GM19395 (cell line): ENCODE data around the gene DNTT.
"Not testable (repeated sequence)": the region's sequence is repeated elsewhere in the genome, so short reads cannot be mapped to it uniquely, and the experiment has no call there.

ENCODE experiments used
- ATAC-seq: cut with Tn5 transposase; IDR thresholded peaks from one replicate; pipeline ENCODE4 v1.9.1; 2021; ENCODE audit warnings: mild to moderate bottlenecking, moderate library complexity; ENCODE audit not compliant: unreplicated experiment

Gene DNTT

DNA sequence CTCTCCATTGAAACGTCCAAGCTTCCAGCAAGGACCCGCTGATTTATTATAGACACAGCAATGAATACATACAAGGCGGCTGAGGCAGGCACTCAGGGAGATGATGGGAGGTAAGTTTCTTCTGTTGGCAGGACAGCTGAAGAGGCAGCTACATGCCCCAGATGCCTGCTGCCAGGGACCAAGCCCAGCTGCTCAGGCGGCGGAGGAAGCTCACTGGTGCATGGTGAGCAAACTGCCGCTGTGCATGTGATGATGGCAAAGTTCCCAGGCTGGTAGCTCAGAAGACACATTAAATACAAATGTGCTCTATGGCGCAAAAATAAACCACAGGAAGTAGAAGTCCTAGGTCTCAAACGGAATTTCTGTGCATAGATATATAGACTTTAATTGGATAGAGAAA lies 2.3 kb downstream of the DNTT start:
- ATAC-seq, result no peak

DNA sequence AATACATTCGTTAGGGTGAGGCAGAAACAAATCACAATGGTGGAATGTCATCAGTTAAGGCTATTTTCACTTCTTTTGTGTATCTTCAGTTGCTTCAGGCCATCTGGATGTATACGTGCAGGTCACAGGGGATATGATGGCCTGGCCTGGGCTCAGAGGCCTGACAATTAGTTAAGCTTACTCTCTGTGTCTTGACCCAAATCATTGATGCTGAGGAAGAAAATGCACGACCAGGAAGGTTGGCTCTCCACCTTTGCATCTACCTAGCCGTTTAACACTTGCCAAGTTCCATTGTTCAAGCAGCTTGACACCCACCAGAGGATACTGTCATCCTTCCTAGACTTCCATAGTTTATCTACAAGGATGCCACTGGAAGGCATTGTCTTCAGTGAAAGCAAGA lies 4.6 kb downstream of the DNTT start:
- not testable (repeated sequence) for ATAC-seq

DNA sequence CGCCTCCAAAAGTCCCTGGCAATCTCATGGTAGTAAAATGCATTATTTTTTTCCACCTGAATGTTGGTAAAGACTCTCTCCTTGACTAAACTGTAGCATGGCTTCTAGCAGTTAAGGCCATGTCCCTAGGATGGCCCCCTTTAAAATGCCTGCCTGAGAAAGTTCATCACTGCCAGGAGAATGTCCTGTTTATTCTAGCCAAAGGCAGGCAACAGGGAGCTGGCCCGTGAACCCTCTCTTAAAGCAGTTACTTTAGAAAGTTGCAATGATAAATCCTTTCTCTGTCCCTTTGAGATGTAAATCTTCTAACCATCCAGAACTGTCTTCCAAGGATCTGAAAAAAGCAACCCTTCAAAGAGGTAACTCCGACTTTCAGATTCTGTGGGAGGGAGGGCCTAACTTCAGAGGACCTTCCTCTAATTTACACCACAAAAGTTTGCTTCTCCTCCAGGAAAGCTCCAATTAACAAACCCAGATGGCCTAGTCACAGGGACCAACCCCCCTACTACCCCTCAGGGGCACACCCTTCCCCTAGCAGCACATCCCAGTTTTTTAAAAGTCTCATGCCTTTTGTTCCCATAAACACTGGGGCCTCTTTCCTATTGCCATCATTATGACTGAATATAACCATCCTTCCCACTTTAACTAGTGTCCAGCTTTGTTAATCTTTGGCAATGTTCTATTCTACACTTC lies 5.5 kb downstream of the DNTT start:
- no peak for ATAC-seq

DNA sequence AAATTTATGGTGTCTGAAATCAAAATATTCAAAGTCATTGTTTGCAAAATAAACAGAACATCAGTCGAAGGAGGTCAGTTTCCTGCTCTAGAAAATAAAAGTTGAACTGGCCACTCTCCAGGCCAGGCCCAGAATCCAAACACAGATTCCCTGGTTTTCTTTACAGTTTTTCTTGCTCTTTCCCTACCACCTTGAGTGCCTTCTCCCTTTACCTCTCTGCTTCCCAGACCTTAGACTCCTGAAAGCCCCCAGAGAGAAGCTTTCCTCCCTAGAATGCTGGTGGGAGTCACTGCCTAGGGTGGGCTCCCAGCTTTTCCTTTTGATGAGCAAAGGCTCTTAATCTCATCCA lies 6.1 kb downstream of the DNTT start:
- no peak for ATAC-seq

DNA sequence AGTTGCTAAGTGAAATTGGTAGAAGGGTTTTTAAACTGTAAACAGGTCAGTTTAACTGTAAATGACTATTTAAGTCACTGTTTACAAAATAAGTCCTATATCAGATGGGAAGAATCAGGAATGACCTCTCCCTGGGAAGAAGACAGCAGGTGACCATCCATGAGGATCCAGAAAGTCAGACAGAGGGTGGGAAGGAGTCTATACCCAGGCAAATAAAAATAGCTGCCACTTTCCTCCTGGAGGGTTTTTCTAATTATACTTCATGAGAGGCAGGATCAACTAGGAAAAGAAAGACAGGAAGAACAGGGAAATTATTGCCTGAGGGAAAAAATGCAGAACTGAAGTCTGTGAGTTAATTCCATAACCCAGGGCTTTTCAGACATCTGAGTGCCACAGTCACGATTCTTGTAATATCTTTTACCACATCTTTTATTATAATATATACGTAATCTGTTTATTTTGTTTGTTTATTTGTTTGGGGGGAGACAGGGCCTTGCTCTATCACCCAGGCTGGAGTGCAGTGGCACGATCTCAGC lies 7.0 kb downstream of the DNTT start:
- no peak for ATAC-seq

DNA sequence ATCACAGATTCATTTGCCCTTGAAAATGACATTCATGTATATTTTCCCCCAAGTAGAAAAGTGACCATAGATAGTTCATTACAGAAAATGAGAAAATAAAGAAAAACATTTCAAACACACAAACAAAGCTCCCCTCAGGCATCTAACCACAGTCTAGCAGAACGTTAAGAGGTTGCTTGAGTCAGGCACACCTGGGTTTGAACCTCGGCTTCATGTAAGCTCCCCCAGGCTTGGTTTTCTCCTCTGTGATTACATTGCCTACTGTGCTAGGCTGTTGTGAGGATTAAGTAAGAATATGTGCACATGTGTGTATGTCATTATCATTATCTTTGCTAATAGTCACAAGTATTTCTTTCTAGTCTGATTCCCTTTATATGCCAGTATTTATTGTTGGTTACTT lies 9.1 kb downstream of the DNTT start:
- no peak for ATAC-seq

DNA sequence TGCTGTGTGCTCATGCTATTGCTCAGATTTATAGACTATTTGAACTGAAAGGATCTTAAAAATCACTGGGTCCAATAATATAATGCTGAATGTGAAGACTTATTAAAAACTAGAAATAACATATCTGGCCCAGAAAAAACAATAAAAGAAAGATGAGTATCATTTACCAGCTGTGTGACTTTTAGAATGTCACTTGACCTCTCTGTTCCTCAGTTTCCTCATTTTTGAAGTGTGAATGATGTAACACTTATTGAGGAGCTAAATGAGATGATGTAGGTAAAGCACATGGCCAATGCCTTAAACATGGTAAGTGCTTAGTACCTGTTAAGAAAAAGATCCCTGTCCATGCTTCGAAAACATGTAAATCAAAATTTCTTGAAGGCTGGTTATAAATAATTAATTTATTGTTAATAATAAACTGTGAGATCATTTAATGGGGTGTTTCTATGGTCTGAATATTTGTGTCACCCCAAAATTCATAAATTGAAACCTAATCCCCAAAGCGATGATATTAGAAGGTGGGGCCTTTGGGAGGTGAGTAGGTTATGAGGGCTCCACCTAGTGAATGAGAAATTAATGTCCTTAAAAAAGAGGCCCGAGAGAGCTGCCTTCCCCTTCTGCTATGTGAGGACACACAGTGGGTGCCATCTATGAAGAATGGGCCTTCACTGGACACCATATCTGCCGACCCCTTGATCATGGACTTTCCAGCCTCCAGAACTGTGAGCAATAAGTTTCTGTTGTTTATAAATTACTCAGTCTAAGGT lies 13.0 kb downstream of the DNTT start:
- no peak for ATAC-seq

DNA sequence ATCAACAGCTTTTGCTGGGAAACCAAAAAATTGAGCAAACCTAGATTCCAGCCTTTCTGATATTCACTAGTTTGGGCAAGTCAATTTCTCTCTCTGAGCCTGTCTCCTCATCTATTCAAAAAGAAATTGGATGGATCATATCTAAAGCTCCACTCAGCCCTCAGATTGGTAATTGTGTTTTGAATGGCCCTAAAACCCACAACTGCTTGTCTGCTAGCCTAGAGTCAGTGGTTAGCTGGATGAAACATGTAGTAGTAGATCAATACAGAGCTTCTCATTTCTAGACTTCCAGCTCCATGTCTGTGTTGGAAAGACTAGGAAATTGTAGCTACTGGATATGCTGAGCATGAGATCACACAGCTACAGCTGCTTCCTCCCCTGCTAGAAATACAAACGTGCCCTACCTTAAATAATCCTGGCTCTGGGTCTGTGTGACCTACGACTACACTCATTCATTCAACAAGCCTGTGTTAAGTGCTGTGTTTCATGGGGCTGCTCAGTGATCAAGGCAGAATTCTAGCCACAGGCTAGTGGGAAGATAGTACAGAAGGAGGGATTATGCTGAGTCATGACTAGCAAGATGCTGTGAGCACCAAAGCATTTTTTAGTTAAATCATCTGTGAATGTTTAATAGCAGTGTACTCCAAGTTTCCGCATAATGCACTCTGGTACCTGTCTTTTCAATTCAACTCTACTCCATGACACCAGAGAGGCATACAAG lies 15.7 kb downstream of the DNTT start:
- no peak for ATAC-seq

DNA sequence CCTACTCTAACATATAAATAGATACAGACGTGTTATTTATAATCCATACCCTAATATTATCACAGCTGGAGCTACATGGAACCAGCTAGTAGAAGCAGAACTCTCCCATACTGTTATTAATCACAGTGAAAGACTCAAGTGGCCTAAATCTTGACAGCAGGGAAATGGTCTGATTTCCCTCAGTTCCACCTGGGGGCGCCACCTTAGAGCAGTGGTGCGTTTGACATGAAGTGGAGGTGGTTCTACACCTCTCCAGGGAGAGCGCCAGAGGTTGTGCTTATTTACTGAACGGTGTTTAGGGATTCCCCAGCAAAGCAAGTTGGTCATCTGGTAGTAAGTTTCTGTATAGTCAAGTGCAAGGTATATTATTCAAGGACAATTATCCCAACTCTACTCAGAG lies 17.6 kb downstream of the DNTT start:
- ATAC-seq, result no peak

DNA sequence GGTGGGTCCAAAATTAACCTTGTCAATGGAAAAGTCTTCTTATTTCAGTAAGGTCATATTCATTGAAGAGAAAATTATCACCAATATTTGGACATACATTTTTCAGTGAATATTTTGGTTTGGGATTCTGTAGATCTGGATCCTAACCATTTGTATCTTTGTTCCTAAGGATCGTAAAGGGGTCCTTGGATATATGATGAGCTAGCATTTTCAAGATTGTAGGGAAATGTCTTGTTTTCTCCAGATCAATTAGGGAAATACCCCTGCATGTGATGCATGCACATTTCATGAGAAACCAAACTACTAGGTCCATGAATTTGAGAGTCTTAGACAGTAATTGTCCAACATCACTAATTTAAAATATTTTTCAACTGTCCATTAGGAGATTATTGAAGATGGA lies 18.0 kb downstream of the DNTT start:
- no peak for ATAC-seq

DNA sequence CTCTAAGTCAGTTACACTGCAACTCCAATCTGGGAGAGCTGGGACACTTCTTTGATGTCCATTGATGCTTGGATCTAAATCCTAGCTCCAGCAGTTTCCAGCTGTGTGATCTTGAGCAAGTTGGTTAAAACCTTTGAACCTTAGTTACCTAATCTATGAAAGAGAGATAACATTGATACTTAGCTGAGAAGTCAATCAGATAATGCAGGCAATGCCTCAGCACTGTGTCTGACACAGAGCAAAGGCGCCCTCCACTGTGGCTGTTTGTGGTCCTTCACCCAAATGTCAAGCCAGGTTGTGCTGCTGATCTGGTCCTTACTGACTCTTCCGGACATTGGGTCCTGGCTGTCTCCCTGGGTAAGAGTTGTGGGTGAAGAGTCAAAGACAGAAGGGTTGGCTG lies 20.2 kb downstream of the DNTT start:
- no peak for ATAC-seq

DNA sequence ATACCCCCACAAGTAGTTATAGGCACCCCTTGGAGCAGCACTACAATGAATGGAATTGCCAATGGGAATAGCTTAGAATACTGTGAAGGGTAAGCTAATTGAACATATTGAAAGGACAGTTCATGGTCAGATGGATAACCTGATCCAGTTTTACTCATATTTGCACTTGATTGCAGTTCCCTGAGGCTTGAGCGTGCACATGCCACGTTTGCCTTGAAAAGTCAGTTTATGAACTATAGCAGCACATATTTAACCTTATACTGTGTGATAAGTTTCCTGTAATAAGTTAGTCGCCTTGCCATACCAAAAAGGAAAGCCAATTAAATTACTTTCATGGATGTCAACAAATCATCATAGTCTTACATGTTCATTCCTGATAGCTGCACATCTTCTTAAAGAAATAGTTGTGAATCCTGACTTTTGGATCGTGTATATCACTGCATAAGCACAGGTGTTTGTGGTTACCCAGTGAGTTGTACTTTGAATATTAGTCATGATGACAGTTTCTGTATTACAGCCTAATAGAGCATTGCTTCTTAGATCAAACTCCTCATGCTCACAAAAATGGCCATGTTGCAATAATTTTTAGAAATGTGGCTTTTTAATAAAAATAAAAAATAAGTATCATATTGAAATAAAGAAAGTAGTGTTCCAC lies 21.6 kb downstream of the DNTT start:
- peak; percentile 96 for ATAC-seq

DNA sequence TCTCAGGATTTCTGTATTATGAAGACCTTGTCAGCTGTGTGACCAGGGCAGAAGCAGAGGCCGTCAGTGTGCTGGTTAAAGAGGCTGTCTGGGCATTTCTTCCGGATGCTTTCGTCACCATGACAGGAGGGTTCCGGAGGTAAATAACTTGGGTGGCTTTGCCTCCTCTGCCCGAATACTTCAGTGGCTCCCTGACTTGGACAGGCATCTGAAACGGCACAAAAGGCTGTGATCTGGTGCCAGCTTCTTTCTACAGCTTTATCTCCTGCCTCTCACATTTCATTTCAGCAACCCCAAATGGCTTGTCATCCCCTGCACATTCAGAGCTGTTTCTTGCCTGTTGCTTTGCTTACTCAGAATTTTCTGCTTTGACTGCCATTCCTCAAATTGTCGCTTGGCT lies 23.2 kb downstream of the DNTT start:
- ATAC-seq, result no peak

DNA sequence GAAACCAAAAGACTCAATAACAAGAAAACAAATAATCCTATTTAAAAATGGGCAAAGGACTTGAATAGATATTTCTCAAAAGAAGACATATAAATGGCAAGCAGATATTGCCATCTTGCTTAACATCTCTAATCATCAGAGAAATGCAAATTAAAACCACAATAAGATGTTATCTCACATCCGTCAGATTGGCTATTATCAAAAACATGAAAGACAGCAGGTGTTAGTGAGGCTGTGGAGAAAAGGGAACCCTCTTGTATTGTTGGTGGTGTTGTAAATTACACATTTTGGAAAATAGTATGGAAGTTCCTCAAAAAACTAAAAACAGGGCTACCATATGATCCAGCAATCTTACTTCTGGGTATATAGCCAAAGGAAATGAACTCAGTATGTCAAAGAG lies 28.9 kb downstream of the DNTT start:
- no peak for ATAC-seq

DNA sequence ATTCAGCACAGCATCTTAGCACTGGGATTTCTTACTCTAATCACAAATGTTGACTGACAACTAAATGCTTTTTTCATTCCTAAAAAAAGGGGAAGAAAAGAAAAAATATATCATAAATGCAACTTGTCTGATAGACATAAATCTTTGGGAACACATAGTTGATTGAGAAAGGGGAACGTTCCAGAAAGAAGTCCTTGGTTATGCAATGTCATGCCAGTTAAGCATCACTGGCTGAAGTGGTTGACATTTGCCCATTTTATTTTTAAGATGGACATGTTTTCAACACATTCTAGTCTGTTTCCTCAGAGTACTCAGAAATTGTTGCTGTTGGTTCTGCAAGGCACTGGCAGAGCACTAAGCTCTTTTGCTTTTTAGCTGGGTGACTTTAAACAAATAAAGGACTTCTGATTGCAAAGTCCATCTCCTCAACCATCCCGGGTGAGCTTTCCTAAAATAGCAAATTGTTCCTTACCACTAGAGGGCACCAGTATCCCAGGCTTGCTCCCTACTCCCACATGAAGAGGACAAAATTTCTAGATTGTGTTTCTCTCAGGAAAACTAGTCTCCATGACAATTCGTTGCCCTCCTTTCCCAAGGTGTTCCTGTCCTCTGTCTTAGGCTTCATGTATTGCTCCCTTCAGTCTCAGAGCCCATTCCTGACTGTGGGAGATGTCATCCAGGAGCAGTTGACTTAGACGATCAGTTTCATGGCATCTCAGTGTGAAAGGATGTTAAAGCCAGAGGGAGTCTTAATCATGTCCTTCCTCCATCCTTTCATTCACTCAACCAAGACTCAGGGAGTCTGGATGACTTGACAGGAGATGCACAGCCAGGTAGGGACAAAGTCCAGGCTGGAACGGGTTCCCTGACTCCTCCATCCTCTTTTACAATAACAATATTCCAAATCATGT lies 30.6 kb downstream of the DNTT start:
- no peak for ATAC-seq

DNA sequence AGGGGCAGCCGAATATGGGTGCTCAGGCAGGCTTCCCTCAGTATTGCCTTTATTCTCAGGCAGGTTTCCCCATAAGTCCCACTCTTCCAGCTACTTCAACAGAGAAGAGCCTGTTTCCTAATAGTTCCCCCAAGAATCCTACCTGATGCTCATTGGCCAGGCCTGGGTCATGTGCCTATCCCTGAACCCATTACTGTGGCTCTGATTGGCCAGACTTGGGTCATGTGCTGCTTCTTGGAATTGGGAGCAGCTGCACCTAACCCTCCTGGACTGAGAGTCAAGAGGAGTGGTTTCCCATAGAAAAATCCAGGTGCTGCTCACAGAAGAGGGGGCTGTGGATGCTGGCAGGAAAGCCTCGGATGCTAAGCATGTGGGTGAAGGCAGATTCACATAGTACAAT lies 32.9 kb downstream of the DNTT start:
- ATAC-seq, result no peak

DNA sequence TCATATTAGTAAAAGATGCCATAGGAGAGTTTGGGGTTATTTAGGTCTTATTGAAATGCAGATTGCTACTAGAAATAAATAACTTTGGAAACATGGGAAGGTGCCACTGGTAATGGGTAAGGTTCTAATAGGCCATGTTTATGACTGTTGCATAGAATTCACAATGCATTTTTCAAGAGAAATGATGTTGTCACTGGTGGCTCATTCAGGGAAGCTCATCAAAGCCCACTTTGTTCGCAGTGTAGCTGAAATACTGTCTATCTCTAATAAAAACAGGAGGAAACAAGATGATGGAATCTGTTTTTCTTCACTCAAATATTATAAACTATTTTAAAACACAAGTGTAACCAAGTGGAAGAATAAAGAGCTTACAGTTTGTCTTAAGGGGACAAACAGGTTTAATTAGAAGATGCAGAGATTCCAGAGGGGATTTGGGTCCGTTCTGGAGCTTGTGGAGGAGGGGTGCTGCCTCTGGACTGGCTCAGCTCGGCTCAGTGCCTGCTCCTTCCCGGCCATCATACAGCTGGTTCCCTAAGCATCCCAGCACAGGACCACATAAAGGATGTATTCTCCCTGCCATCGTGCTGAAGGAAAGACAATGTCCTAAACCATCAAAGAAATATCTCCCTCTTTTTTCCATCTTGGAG lies 34.2 kb downstream of the DNTT start:
- no peak for ATAC-seq

DNA sequence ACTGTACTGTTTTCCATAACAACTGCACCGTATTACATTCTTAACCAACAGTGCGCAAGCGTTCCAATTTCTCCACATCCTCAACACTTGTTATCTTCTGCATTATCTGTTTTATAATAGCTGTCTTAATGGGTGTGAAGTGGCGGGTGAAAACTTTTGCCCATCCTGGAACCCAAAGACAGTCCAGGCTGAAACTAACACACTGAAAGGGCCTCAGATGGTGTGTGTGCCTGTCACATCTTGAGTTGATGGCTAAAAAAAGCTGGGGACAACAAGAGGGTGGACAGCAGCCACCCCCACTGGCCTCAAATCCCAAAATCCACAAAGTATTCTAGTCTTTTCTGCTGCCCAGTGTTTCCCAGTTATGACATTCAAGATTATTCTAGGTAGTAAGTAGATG lies 35.1 kb downstream of the DNTT start:
- ATAC-seq, result no peak

DNA sequence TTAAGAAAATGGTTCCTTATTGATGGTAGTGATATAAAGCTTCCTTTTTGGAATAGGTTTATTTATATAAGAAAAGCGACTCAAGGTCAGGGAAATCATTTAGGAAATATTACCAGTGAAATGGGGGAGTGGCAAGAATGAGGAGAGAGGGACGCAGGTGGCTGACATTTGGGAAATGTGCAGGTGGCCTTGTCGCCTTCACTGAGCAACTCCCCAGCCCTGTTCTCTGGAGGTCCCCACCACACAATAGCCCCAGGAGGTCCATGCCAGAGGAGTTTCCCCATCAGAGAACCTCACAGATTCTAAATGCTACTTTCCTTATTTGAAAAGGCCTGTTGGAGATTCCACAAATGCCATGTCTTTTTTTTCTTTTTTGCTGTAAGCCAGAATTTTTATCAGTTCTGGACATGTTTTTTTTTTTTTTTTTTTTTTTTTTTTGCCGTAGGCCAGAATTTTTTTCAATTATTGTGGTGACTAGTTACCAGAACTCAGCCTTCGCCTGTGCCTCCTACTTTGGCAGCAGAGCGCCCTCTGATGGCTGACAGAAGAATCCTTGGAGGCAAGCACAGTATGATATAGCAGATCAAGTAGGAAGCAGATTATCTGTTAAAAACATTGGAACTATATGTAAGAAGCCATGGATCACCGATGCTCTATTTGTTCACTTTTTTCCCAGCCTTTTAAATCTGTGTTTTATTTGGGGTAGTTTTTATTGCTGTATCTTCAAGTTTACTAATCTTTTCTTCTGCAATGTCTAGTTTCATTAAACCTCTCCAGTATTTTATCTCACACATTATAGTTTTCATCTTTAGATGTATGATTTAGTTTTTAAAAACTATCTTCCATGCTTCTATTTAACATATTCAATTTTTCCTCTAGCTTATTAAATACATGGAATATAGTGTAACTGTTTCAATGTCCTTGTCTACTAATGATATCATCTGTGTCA lies 36.0 kb downstream of the DNTT start:
- peak; percentile 75 for ATAC-seq
